Fibroblast of villous mesenchyme (primary cell): Measurements from ENCODE around the gene MPI. TPM values are rescaled to one million over a fixed set of nuclear protein-coding genes. Genes with fewer than 3 reads are reported as not detected.

Experiments
- DNase-seq: peaks from one replicate; pipeline ENCODE4 v3.0.0-alpha.2; 2010; ENCODE audit warnings: low read depth
- H3K4me3 ChIP-seq: 2 replicates; pipeline ENCODE4 v1.5.1; 2011; ENCODE audit warnings: low read depth, mild to moderate bottlenecking, low read length
- CTCF ChIP-seq: IDR thresholded peaks from 2 replicates; pipeline ENCODE4 v1.5.1; 2012; ENCODE audit warnings: low read depth, mild to moderate bottlenecking, low read length; ENCODE audit not compliant: insufficient read depth
- total RNA-seq: library from RNA; depleted of rRNA; stranded (reverse); fragments of >200 nt; gene quantifications from 2 replicates; pipeline ENCODE4 v1.2.3, GENCODE V29; 2012

Gene MPI
- total RNA-seq, 1 donor: 41.5 TPM

GRCh38 chr15:74895830-74896229 is 6.0 kb downstream of the MPI start:
- no peak overlapping the region for H3K4me3 ChIP-seq
- no peak for TF ChIP-seq CTCF
- DNase-seq: no peak

- DNase-seq: no peak
- H3K4me3 ChIP-seq: no peak overlapping the region
- no peak for TF ChIP-seq CTCF
These were observed 6.5 kb downstream of the MPI start for GRCh38 chr15:74896316-74896715.

- DNase-seq: no peak
- no peak overlapping the region for H3K4me3 ChIP-seq
- TF ChIP-seq CTCF: no peak
These were observed 7.5 kb downstream of the MPI start for GRCh38 chr15:74897300-74897701.

- peak; percentile 64 for DNase-seq
- H3K4me3 ChIP-seq: no peak overlapping the region
- TF ChIP-seq CTCF: peak; percentile 83
These were observed 11.8 kb downstream of the MPI start for GRCh38 chr15:74901612-74902063.

GRCh38 chr15:74902295-74903075 is 12.6 kb downstream of the MPI start:
- H3K4me3 ChIP-seq: no peak overlapping the region
- DNase-seq: no peak
- no peak for TF ChIP-seq CTCF

GRCh38 chr15:74903676-74904075 is 13.8 kb downstream of the MPI start:
- no peak overlapping the region for H3K4me3 ChIP-seq
- no peak for DNase-seq
- TF ChIP-seq CTCF: no peak
